HEK293 (cell line): Measurements from ENCODE around the gene COA6.

Experiments
- CTCF ChIA-PET: fragments of 350-600 bp; formaldehyde crosslinking; extraction: SDS; loops from one replicate; lab custom pipeline; 2021; ENCODE audit warnings: antibody characterized with exemption; lab: Yijun Ruan, JAX
- POLR2A ChIA-PET: fragments of 300-600 bp; formaldehyde crosslinking; extraction: SDS; loops from one replicate; lab custom pipeline; 2020; ENCODE audit warnings: antibody characterized with exemption, inconsistent platforms; lab: Yijun Ruan, JAX
- H3K27ac ChIP-seq: fragments of 200-500 bp; sonication (Bioruptor generic); 2 replicates; pipeline ENCODE4 v1.5.1; 2014; ENCODE audit warnings: low read depth, low read length, control low read depth, inconsistent platforms; ENCODE audit errors: extremely low read depth
- H3K36me3 ChIP-seq, 2 experiments: fragments of 200-500 bp in 1 of 2; sonication (Bioruptor generic) in 1 of 2; 1 replicate in 1 of 2; 2 replicates in 1 of 2; pipeline ENCODE4 v1.5.1; 2014 to 2017; ENCODE audit warnings: inconsistent platforms in 2 of 2, low read length in 2 of 2; ENCODE audit not compliant: control insufficient read depth in 2 of 2, insufficient read depth in 1 of 2
- H3K4me1 ChIP-seq: fragments of 200-500 bp; sonication (Bioruptor generic); 2 replicates; pipeline ENCODE4 v1.5.1; 2014; ENCODE audit warnings: mild to moderate bottlenecking, low read length, inconsistent platforms; ENCODE audit not compliant: control insufficient read depth, insufficient read depth
- H3K4me3 ChIP-seq: 2 replicates; pipeline ENCODE4 v1.5.1; 2011; ENCODE audit warnings: low read depth, mild to moderate bottlenecking, control low read depth, low read length, moderate library complexity
- H3K9me3 ChIP-seq: fragments of 200-500 bp; sonication (Bioruptor generic); 2 replicates; pipeline ENCODE4 v1.5.1; 2014; ENCODE audit warnings: low read depth, low read length, inconsistent platforms; ENCODE audit not compliant: control insufficient read depth, insufficient read depth
- AEBP2 ChIP-seq: fragments of 450-650 bp; formaldehyde crosslinking; IDR thresholded peaks from 2 replicates; pipeline ENCODE4 v1.5.1; 2016; ENCODE audit warnings: missing biosample characterization, missing genetic modification characterization, borderline replicate concordance
- KLF8 ChIP-seq: fragments of 450-650 bp; formaldehyde crosslinking; IDR thresholded peaks from 2 replicates; pipeline ENCODE4 v1.5.1; 2016; ENCODE audit warnings: missing biosample characterization, missing genetic modification characterization
- REST ChIP-seq: fragments of 450-650 bp; formaldehyde crosslinking; IDR thresholded peaks from 2 replicates; pipeline ENCODE4 v1.5.1; 2016; ENCODE audit warnings: missing biosample characterization, missing genetic modification characterization
- SETDB1 ChIP-seq: IDR thresholded peaks from one replicate; pipeline ENCODE4 v1.6.1; 2017; ENCODE audit warnings: mild to moderate bottlenecking, low read length, moderate library complexity, mixed read lengths; ENCODE audit not compliant: insufficient read length
- SP7 ChIP-seq: fragments of 450-650 bp; formaldehyde crosslinking; IDR thresholded peaks from 2 replicates; pipeline ENCODE4 v1.5.1; 2016; ENCODE audit warnings: missing biosample characterization, missing genetic modification characterization
- ZBTB44 ChIP-seq: fragments of 450-650 bp; IDR thresholded peaks from 2 replicates; pipeline ENCODE4 v1.5.1; 2018; ENCODE audit warnings: missing biosample characterization, mild to moderate bottlenecking, missing genetic modification characterization
- ZFP41 ChIP-seq: fragments of 450-650 bp; formaldehyde crosslinking; IDR thresholded peaks from 2 replicates; pipeline ENCODE4 v1.5.1; 2016; ENCODE audit warnings: missing biosample characterization, missing genetic modification characterization, borderline replicate concordance
- ZNF140 ChIP-seq: fragments of 450-650 bp; formaldehyde crosslinking; IDR thresholded peaks from 2 replicates; pipeline ENCODE4 v1.5.1; 2016; ENCODE audit warnings: missing biosample characterization, missing genetic modification characterization
- ZNF146 ChIP-seq: fragments of 450-650 bp; formaldehyde crosslinking; IDR thresholded peaks from 2 replicates; pipeline ENCODE4 v1.5.1; 2016; ENCODE audit warnings: missing biosample characterization, missing genetic modification characterization
- ZNF174 ChIP-seq: fragments of 450-650 bp; formaldehyde crosslinking; IDR thresholded peaks from 2 replicates; pipeline ENCODE4 v1.5.0; 2017; ENCODE audit warnings: missing biosample characterization, mild to moderate bottlenecking, missing genetic modification characterization
- ZNF175 ChIP-seq: fragments of 450-650 bp; formaldehyde crosslinking; IDR thresholded peaks from 2 replicates; pipeline ENCODE4 v1.5.1; 2016; ENCODE audit warnings: missing biosample characterization, missing genetic modification characterization
- ZNF239 ChIP-seq: fragments of 450-650 bp; formaldehyde crosslinking; IDR thresholded peaks from 2 replicates; pipeline ENCODE4 v1.5.1; 2016; ENCODE audit warnings: missing biosample characterization, missing genetic modification characterization
- ZNF266 ChIP-seq: fragments of 450-650 bp; formaldehyde crosslinking; IDR thresholded peaks from 2 replicates; pipeline ENCODE4 v1.5.1; 2016; ENCODE audit warnings: missing biosample characterization, missing genetic modification characterization, low read depth
- ZNF302 ChIP-seq: fragments of 450-650 bp; formaldehyde crosslinking; IDR thresholded peaks from 2 replicates; pipeline ENCODE4 v1.5.1; 2016; ENCODE audit warnings: missing biosample characterization, missing genetic modification characterization, low read depth
- ZNF426 ChIP-seq: fragments of 450-650 bp; formaldehyde crosslinking; IDR thresholded peaks from 2 replicates; pipeline ENCODE4 v1.5.1; 2017; ENCODE audit warnings: missing biosample characterization, missing genetic modification characterization, mild to moderate bottlenecking, inconsistent platforms, moderate library complexity
- ZNF580 ChIP-seq: fragments of 450-650 bp; formaldehyde crosslinking; IDR thresholded peaks from 2 replicates; pipeline ENCODE4 v1.5.1; 2016; ENCODE audit warnings: missing biosample characterization, missing genetic modification characterization
- ZNF623 ChIP-seq: fragments of 450-650 bp; formaldehyde crosslinking; IDR thresholded peaks from 2 replicates; pipeline ENCODE4 v1.5.1; 2016; ENCODE audit warnings: missing biosample characterization, missing genetic modification characterization
- ZNF701 ChIP-seq: fragments of 450-650 bp; formaldehyde crosslinking; IDR thresholded peaks from 2 replicates; pipeline ENCODE4 v1.5.1; 2016; ENCODE audit warnings: missing biosample characterization, missing genetic modification characterization
- ZNF704 ChIP-seq: fragments of 450-650 bp; formaldehyde crosslinking; IDR thresholded peaks from 2 replicates; pipeline ENCODE4 v1.5.1; 2016; ENCODE audit warnings: missing biosample characterization, missing genetic modification characterization
- ZNF707 ChIP-seq: fragments of 450-650 bp; formaldehyde crosslinking; IDR thresholded peaks from 2 replicates; pipeline ENCODE4 v1.5.1; 2016; ENCODE audit warnings: missing biosample characterization, missing genetic modification characterization
- ZNF747 ChIP-seq: fragments of 450-650 bp; formaldehyde crosslinking; IDR thresholded peaks from 2 replicates; pipeline ENCODE4 v1.5.1; 2016; ENCODE audit warnings: missing biosample characterization, missing genetic modification characterization
- ZNF791 ChIP-seq: fragments of 450-650 bp; formaldehyde crosslinking; IDR thresholded peaks from 2 replicates; pipeline ENCODE4 v1.5.1; 2016; ENCODE audit warnings: missing biosample characterization, missing genetic modification characterization

Gene COA6

GRCh38 chr1:234336359-234336758, 36.9 kb upstream of the COA6 start:
- no peaks in the 10 kb centered on the region for H3K4me1 ChIP-seq
- H3K27ac ChIP-seq = no peak overlapping the region
- H3K36me3 ChIP-seq = no peaks in the 10 kb centered on the region
- TF ChIP-seq ZNF175 (tag by site-specific recombination) (peak; percentile 99; the same call in 1 of the 2 replicates), ZBTB44 (tag by site-specific recombination) (no peak)
- ChIA-PET CTCF (interaction anchor here (1.0 to 3.4 kb wide), 4 partner anchors 9 to 26 kb away, joined by 3 to 51 read pairs (median 8); no protein-coding TSS in a partner anchor), POLR2A (interaction anchor here (1.4 kb wide), 1 partner anchor 37 kb away, joined by 4 read pairs; the partner anchor contains the start of gene COA6)
- H3K9me3 ChIP-seq = no peaks in the 10 kb centered on the region
- no peak overlapping the region for H3K4me3 ChIP-seq

GRCh38 chr1:234337233-234337632, 36.0 kb upstream of the COA6 start:
- Histone ChIP-seq H3K27ac (no peak overlapping the region), H3K9me3 (no peaks in the 10 kb centered on the region), H3K4me3 (no peak overlapping the region)
- CTCF ChIA-PET = interaction anchor here (1.5 to 3.4 kb wide), 3 partner anchors 10 to 27 kb away, joined by 8 to 51 read pairs (median 8); no protein-coding TSS in a partner anchor
- no peak for TF ChIP-seq ZNF707 (tag by site-specific recombination)
- no peak for TF ChIP-seq SP7 (tag by site-specific recombination)
- TF ChIP-seq SETDB1 = peak; percentile 45
- TF ChIP-seq ZNF791 (tag by site-specific recombination) = peak; percentile 90
- TF ChIP-seq, all 188 proteins: peak for 2
- no peaks in the 10 kb centered on the region for H3K36me3 ChIP-seq
- POLR2A ChIA-PET = interaction anchor here (1.4 kb wide), 1 partner anchor 36 kb away, joined by 4 read pairs; the partner anchor contains the start of gene COA6
- no peaks in the 10 kb centered on the region for H3K4me1 ChIP-seq

- Histone ChIP-seq H3K4me3 (no peak overlapping the region), H3K36me3 (no peaks in the 10 kb centered on the region), H3K9me3 (no peaks in the 10 kb centered on the region), H3K4me1 (no peaks in the 10 kb centered on the region), H3K27ac (no peak overlapping the region)
- CTCF ChIA-PET = interaction anchor here (0.5 to 1.6 kb wide), 5 partner anchors 14 to 764 kb away, joined by 3 to 10 read pairs (median 4); no protein-coding TSS in a partner anchor
- TF ChIP-seq KLF8 (tag by site-specific recombination) (no peak), ZNF266 (no peak), ZNF704 (tag by site-specific recombination) (no peak), ZNF302 (tag by site-specific recombination) (no peak), ZNF426 (no peak), ZNF140 (peak; percentile 95), ZNF174 (tag by site-specific recombination) (no peak), ZNF146 (tag by site-specific recombination) (peak; percentile 82; the same call in 1 of the 2 replicates), AEBP2 (tag by site-specific recombination) (no peak), ZNF239 (tag by site-specific recombination) (no peak), ZNF747 (tag by site-specific recombination) (no peak), ZFP41 (tag by site-specific recombination) (no peak), ZNF580 (no peak), ZNF623 (no peak), REST (no peak), ZNF175 (tag by site-specific recombination) (no peak), ZNF701 (tag by site-specific recombination) (no peak)
- POLR2A ChIA-PET = no interaction called here
Measured at GRCh38 chr1:234340528-234340927, 32.7 kb upstream of the COA6 start.
